ENCODE data around the gene FAT1. TPM values are rescaled to one million over a fixed set of nuclear protein-coding genes. Genes with fewer than 3 reads are reported as not detected.

The FAT1 gene
- total RNA-seq, 1 donor from 2014 or later: 84.3 TPM

DNA sequence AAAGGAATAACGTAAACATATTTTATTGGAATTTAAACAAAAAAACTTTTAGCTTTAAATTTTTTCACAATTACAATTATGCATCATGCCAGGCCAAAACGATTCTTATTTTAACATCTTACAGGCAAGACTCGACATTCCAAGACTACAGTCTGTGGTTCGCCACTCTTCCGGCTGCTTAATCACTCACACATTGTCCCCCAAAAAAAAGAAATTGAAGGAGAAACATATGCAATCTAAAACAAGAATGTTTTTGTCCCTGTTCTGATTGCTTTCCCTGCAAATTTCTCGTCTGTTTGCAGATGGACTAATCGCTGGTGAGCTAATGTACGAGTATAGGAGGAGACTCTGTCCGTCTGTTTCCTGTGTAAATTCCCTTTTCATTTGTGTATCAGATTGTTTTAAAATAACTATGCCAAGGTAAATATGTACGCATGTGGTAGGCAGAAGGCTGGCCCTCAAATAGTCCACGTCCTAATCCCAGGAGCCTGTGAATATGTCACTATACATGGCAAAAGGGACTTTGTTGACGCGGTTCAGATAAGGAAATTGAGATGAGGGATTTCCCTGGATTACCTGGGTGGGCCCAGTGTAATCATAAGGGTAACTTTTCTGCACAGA is 130.6 kb downstream of the FAT1 start:
- no peaks in the 10 kb centered on the region for H3K4me1 ChIP-seq
- TF ChIP-seq, protein P1, sequence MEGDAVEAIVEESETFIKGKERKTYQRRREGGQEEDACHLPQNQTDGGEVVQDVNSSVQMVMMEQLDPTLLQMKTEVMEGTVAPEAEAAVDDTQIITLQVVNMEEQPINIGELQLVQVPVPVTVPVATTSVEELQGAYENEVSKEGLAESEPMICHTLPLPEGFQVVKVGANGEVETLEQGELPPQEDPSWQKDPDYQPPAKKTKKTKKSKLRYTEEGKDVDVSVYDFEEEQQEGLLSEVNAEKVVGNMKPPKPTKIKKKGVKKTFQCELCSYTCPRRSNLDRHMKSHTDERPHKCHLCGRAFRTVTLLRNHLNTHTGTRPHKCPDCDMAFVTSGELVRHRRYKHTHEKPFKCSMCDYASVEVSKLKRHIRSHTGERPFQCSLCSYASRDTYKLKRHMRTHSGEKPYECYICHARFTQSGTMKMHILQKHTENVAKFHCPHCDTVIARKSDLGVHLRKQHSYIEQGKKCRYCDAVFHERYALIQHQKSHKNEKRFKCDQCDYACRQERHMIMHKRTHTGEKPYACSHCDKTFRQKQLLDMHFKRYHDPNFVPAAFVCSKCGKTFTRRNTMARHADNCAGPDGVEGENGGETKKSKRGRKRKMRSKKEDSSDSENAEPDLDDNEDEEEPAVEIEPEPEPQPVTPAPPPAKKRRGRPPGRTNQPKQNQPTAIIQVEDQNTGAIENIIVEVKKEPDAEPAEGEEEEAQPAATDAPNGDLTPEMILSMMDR (IDR thresholded peaks at IDR 0.05): no peak
- no peak overlapping the region for H3K4me3 ChIP-seq
- H3K9me3 ChIP-seq: no peaks in the 10 kb centered on the region
- DNase-seq (no peak), ATAC-seq (no peak)
- H3K27ac ChIP-seq: no peak overlapping the region
- intact Hi-C loops (cut with DNase I): no loop called here
- H3K27me3 ChIP-seq: no peaks in the 10 kb centered on the region
- H3K36me3 ChIP-seq: peaks cover 29% of the 10 kb centered on the region

DNA sequence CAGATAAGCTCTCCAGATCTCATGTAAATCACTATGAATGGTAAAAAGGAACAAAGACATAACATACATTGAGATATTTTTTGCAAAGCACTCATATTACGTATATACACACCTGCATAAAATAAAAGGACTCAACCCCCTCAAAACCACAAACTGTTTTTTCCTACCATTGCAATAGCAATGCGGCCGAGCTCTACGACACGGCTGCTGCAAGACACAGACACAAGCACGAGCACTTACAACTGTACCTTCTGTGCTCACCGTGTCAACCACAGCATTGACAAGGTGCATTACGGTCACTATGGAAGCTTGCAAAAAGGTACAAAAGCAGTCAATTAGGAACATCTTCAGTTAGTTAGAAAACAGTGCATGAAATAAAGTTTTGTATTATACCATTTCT is 131.2 kb downstream of the FAT1 start:
- peaks cover 28% of the 10 kb centered on the region for H3K36me3 ChIP-seq
- ATAC-seq (no peak), DNase-seq (no peak)
- no peak overlapping the region for H3K27ac ChIP-seq
- intact Hi-C loops (cut with DNase I): no loop called here
- no peaks in the 10 kb centered on the region for H3K4me1 ChIP-seq
- H3K27me3 ChIP-seq: no peaks in the 10 kb centered on the region
- no peaks in the 10 kb centered on the region for H3K9me3 ChIP-seq
- TF ChIP-seq, protein P1 (IDR thresholded peaks at IDR 0.05): no peak
- no peak overlapping the region for H3K4me3 ChIP-seq

DNA sequence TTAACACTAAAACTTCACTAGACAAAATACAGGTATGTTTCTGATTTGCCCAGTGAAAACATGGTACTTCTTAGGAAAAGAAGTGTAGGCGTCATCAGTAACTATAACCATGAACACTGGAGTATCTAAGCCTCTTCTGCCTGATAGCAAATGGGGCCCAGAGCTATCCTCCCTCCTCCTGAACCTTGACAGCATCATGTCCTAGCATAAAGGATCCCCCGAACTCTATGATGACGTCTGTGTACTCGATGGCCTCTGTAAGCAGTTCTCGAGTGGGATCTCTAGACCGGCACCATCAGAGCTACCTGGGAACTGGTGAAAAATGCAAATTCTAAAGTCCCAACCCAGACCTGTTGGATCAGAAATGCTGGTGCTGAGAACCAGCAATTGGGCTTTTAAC is 132.0 kb downstream of the FAT1 start:
- Histone ChIP-seq H3K4me1 (no peaks in the 10 kb centered on the region), H3K27ac (no peak overlapping the region), H3K36me3 (peaks cover 21% of the 10 kb centered on the region), H3K9me3 (no peaks in the 10 kb centered on the region), H3K27me3 (no peaks in the 10 kb centered on the region), H3K4me3 (no peak overlapping the region)
- DNase-seq (no peak), ATAC-seq (no peak)
- TF ChIP-seq, protein P1 (IDR thresholded peaks at IDR 0.05): no peak
- intact Hi-C loops (cut with DNase I): no loop called here

DNA sequence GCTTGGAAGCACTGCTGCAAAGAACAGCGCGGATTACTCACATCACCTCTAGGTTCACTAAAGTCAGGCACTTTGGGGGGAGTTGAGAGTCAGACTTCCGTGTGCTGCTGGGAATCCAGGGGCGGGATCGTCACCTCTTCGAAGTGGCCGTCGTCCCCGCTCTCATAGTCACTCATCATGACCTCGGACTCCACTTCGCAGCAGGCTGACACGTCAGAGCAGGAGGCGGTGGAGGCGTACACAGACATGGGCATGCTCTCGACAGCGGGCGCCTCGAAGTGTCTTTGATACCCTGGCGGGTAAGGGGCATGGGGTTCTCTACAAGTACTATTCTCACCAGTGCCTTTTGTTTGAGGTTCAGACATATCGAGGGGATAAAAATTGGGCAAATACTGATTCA is 135.2 kb downstream of the FAT1 start:
- Histone ChIP-seq H3K9me3 (no peaks in the 10 kb centered on the region), H3K36me3 (peaks cover 7% of the 10 kb centered on the region), H3K27me3 (no peaks in the 10 kb centered on the region), H3K4me1 (no peaks in the 10 kb centered on the region), H3K4me3 (no peak overlapping the region), H3K27ac (no peak overlapping the region)
- ATAC-seq (no peak), DNase-seq (no peak)
- intact Hi-C loops (cut with DNase I): loop anchor here (10.0 kb wide), 1 partner anchor 294 kb away; no protein-coding TSS in a partner anchor
- TF ChIP-seq, protein P1 (IDR thresholded peaks at IDR 0.05): no peak

DNA sequence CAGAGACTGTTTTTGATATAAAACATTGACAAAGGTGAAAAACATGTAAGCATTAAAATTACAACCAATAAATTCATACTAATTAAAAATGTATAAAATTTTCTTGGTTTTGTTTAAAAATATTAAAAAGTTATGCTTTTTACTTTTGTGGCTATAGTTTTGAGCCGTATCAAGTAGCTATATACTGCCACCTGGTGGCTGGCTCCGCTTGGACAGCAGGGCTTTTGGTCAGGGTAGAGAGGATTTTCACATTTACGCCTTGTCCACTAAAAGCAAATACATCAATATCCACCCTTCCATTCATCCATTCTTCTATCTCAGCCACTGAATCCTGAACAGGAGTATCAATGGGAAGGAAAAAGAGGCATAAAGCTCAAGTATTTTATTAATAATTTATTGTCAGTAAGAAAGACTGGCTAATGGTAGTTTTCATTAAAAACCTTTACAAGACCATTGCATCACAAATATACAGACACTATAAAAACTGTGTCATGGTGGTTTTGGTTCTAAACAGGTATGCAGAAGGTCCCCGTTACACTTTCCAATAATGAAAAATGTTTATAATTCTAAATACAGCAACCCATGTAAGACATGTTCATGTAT is 136.1 kb downstream of the FAT1 start:
- Histone ChIP-seq H3K27ac (no peak overlapping the region), H3K27me3 (no peaks in the 10 kb centered on the region), H3K9me3 (no peaks in the 10 kb centered on the region), H3K4me3 (no peak overlapping the region), H3K36me3 (peaks cover 7% of the 10 kb centered on the region), H3K4me1 (no peaks in the 10 kb centered on the region)
- TF ChIP-seq, protein P1 (IDR thresholded peaks at IDR 0.05): peak; percentile 94
- peak; percentile 76 for DNase-seq
- peak; percentile 77 for ATAC-seq
- intact Hi-C loops (cut with DNase I): loop anchor here (10.0 kb wide), 1 partner anchor 293 kb away; no protein-coding TSS in a partner anchor

Measured in upper lobe of right lung (tissue), 1 donor.